Measurements from ENCODE around the gene KCNMB2. TPM values are rescaled to one million over a fixed set of nuclear protein-coding genes. Genes with fewer than 3 reads are reported as not detected.
A peak's percentile ranks its signal among the peaks of the same experiment; 100 is the strongest.

Gene KCNMB2
- total and polyA plus RNA-seq, 5 donors from 2014 or later = not detected

- DNase-seq = no peak
- H3K4me1 Mint-ChIP-seq = no peaks in the 10 kb centered on the region
- Histone ChIP-seq H3K4me3 (ENCODE audit: low read depth, low read length) (no peak overlapping the region), H3K9me3 (ENCODE audit: control insufficient read depth in 2 of 2, low read length in 2 of 2) (no peaks in the 10 kb centered on the region), H3K27ac (ENCODE audit: insufficient read depth, low read length, poor library complexity, severe bottlenecking) (no peak overlapping the region), H3K36me3 (ENCODE audit: control insufficient read depth, insufficient read depth, low read length) (no peaks in the 10 kb centered on the region), H3K27me3 (ENCODE audit: control insufficient read depth, insufficient read depth, low read length) (no peaks in the 10 kb centered on the region), H3K4me1 (ENCODE audit: control insufficient read depth, insufficient read depth, low read length, poor library complexity, severe bottlenecking) (no peaks in the 10 kb centered on the region)
- H3K27ac Mint-ChIP-seq = no peak overlapping the region
- peaks cover 0 to 3% (median 0%) of the 10 kb centered on the region in 7 donors for H3K9me3 Mint-ChIP-seq
- ATAC-seq (ENCODE audit: low read depth in 2 of 2) = no peak
- H3K27me3 Mint-ChIP-seq = peaks cover 4% of the 10 kb centered on the region
- no peaks in the 10 kb centered on the region for H3K36me3 Mint-ChIP-seq
- no peak overlapping the region for H3K4me3 Mint-ChIP-seq
Measured at GRCh38 chr3:178522200-178523052, 13.8 kb upstream of the KCNMB2 start.

- peak overlapping the region in 1 of 3 donors; percentile 55 for H3K27ac Mint-ChIP-seq
Measured at GRCh38 chr3:178525251-178525650, 11.0 kb upstream of the KCNMB2 start.

GRCh38 chr3:178526291-178526690 lies 9.9 kb upstream of the KCNMB2 start:
- Histone ChIP-seq H3K4me3 (ENCODE audit: low read depth, low read length) (no peak overlapping the region), H3K27me3 (ENCODE audit: control insufficient read depth, insufficient read depth, low read length) (no peaks in the 10 kb centered on the region), H3K36me3 (ENCODE audit: control insufficient read depth, insufficient read depth, low read length) (no peaks in the 10 kb centered on the region), H3K27ac (ENCODE audit: insufficient read depth, low read length, poor library complexity, severe bottlenecking) (no peak overlapping the region), H3K4me1 (ENCODE audit: control insufficient read depth, insufficient read depth, low read length, poor library complexity, severe bottlenecking) (no peaks in the 10 kb centered on the region), H3K9me3 (ENCODE audit: control insufficient read depth in 2 of 2, low read length in 2 of 2) (no peaks in the 10 kb centered on the region)
- no peaks in the 10 kb centered on the region for H3K4me1 Mint-ChIP-seq
- DNase-seq (no peak), ATAC-seq (ENCODE audit: low read depth in 2 of 2) (no peak)
- H3K4me3 Mint-ChIP-seq = no peak overlapping the region
- H3K36me3 Mint-ChIP-seq = no peaks in the 10 kb centered on the region
- H3K9me3 Mint-ChIP-seq = peaks cover 0 to 6% (median 2%) of the 10 kb centered on the region in 7 donors
- H3K27me3 Mint-ChIP-seq = no peaks in the 10 kb centered on the region
- no peak overlapping the region for H3K27ac Mint-ChIP-seq

More at GRCh38 chr3:178525251-178525650, 11.0 kb upstream of the KCNMB2 start:
- H3K4me3 Mint-ChIP-seq = no peak overlapping the region
- Histone ChIP-seq H3K27ac (ENCODE audit: insufficient read depth, low read length, poor library complexity, severe bottlenecking) (no peak overlapping the region), H3K9me3 (ENCODE audit: control insufficient read depth in 2 of 2, low read length in 2 of 2) (no peaks in the 10 kb centered on the region), H3K4me1 (ENCODE audit: control insufficient read depth, insufficient read depth, low read length, poor library complexity, severe bottlenecking) (no peaks in the 10 kb centered on the region), H3K4me3 (ENCODE audit: low read depth, low read length) (no peak overlapping the region), H3K27me3 (ENCODE audit: control insufficient read depth, insufficient read depth, low read length) (no peaks in the 10 kb centered on the region), H3K36me3 (ENCODE audit: control insufficient read depth, insufficient read depth, low read length) (no peaks in the 10 kb centered on the region)
- ATAC-seq (ENCODE audit: low read depth in 2 of 2) (no peak), DNase-seq (no peak)
- H3K36me3 Mint-ChIP-seq = no peaks in the 10 kb centered on the region
- H3K27me3 Mint-ChIP-seq = no peaks in the 10 kb centered on the region
- peaks cover 0 to 3% (median 0%) of the 10 kb centered on the region in 7 donors for H3K9me3 Mint-ChIP-seq
- no peaks in the 10 kb centered on the region for H3K4me1 Mint-ChIP-seq

- peaks cover under 1% of the 10 kb centered on the region for H3K27me3 Mint-ChIP-seq
- no peaks in the 10 kb centered on the region for H3K27me3 ChIP-seq (ENCODE audit: control insufficient read depth, insufficient read depth, low read length)
- H3K9me3 ChIP-seq (ENCODE audit: control insufficient read depth in 2 of 2, low read length in 2 of 2) = no peaks in the 10 kb centered on the region
- H3K4me3 ChIP-seq (ENCODE audit: low read depth, low read length) = no peak overlapping the region
- H3K4me3 Mint-ChIP-seq = no peak overlapping the region
- H3K4me1 Mint-ChIP-seq = no peaks in the 10 kb centered on the region
- H3K27ac Mint-ChIP-seq = no peak overlapping the region
- no peak overlapping the region for H3K27ac ChIP-seq (ENCODE audit: insufficient read depth, low read length, poor library complexity, severe bottlenecking)
- no peak for ATAC-seq (ENCODE audit: low read depth in 2 of 2)
- no peak for DNase-seq
- no peaks in the 10 kb centered on the region for H3K36me3 Mint-ChIP-seq
- H3K36me3 ChIP-seq (ENCODE audit: control insufficient read depth, insufficient read depth, low read length) = no peaks in the 10 kb centered on the region
- H3K9me3 Mint-ChIP-seq = peaks cover 0 to 8% (median 2%) of the 10 kb centered on the region in 7 donors
- H3K4me1 ChIP-seq (ENCODE audit: control insufficient read depth, insufficient read depth, low read length, poor library complexity, severe bottlenecking) = no peaks in the 10 kb centered on the region
Measured at GRCh38 chr3:178527981-178528380, 8.3 kb upstream of the KCNMB2 start.

GRCh38 chr3:178529606-178530225 lies 6.5 kb upstream of the KCNMB2 start:
- no peaks in the 10 kb centered on the region for H3K4me1 Mint-ChIP-seq
- Histone ChIP-seq H3K36me3 (ENCODE audit: control insufficient read depth, insufficient read depth, low read length) (no peaks in the 10 kb centered on the region), H3K27ac (ENCODE audit: insufficient read depth, low read length, poor library complexity, severe bottlenecking) (no peak overlapping the region), H3K4me3 (ENCODE audit: low read depth, low read length) (no peak overlapping the region), H3K27me3 (ENCODE audit: control insufficient read depth, insufficient read depth, low read length) (no peaks in the 10 kb centered on the region), H3K4me1 (ENCODE audit: control insufficient read depth, insufficient read depth, low read length, poor library complexity, severe bottlenecking) (no peaks in the 10 kb centered on the region), H3K9me3 (ENCODE audit: control insufficient read depth in 2 of 2, low read length in 2 of 2) (no peaks in the 10 kb centered on the region)
- no peak overlapping the region for H3K4me3 Mint-ChIP-seq
- H3K9me3 Mint-ChIP-seq = peaks cover 0 to 8% (median 3%) of the 10 kb centered on the region in 7 donors
- H3K36me3 Mint-ChIP-seq = no peaks in the 10 kb centered on the region
- peaks cover 4% of the 10 kb centered on the region for H3K27me3 Mint-ChIP-seq
- H3K27ac Mint-ChIP-seq = no peak overlapping the region
- ATAC-seq (ENCODE audit: low read depth in 2 of 2) (no peak), DNase-seq (no peak)

- Histone ChIP-seq H3K9me3 (ENCODE audit: control insufficient read depth in 2 of 2, low read length in 2 of 2) (no peaks in the 10 kb centered on the region), H3K4me3 (ENCODE audit: low read depth, low read length) (no peak overlapping the region)
- ATAC-seq (ENCODE audit: low read depth in 2 of 2) = no peak
Measured at GRCh38 chr3:178532476-178532875, 3.8 kb upstream of the KCNMB2 start.

GRCh38 chr3:178537122-178537705 lies 978 bp downstream of the KCNMB2 start:
- H3K27me3 ChIP-seq (ENCODE audit: control insufficient read depth, insufficient read depth, low read length) = peaks cover 4% of the 10 kb centered on the region
- Mint-ChIP-seq H3K4me3 (no peak overlapping the region), H3K36me3 (no peaks in the 10 kb centered on the region), H3K4me1 (peaks cover 0 to 6% (median 6%) of the 10 kb centered on the region in 4 donors), H3K27me3 (peaks cover 16% of the 10 kb centered on the region), H3K27ac (no peak overlapping the region), H3K9me3 (peaks cover 0 to 8% (median 0%) of the 10 kb centered on the region in 7 donors)
- ATAC-seq (ENCODE audit: low read depth in 2 of 2) = no peak
- H3K4me3 ChIP-seq (ENCODE audit: low read depth, low read length) = no peak overlapping the region
- H3K36me3 ChIP-seq (ENCODE audit: control insufficient read depth, insufficient read depth, low read length) = no peaks in the 10 kb centered on the region
- H3K4me1 ChIP-seq (ENCODE audit: control insufficient read depth, insufficient read depth, low read length, poor library complexity, severe bottlenecking) = no peaks in the 10 kb centered on the region
- H3K9me3 ChIP-seq (ENCODE audit: control insufficient read depth in 2 of 2, low read length in 2 of 2) = no peaks in the 10 kb centered on the region
- DNase-seq = no peak
- H3K27ac ChIP-seq (ENCODE audit: insufficient read depth, low read length, poor library complexity, severe bottlenecking) = no peak overlapping the region

More at GRCh38 chr3:178532476-178532875, 3.8 kb upstream of the KCNMB2 start:
- Histone ChIP-seq H3K4me1 (ENCODE audit: control insufficient read depth, insufficient read depth, low read length, poor library complexity, severe bottlenecking) (no peaks in the 10 kb centered on the region), H3K27me3 (ENCODE audit: control insufficient read depth, insufficient read depth, low read length) (no peaks in the 10 kb centered on the region), H3K27ac (ENCODE audit: insufficient read depth, low read length, poor library complexity, severe bottlenecking) (no peak overlapping the region), H3K36me3 (ENCODE audit: control insufficient read depth, insufficient read depth, low read length) (no peaks in the 10 kb centered on the region)
- peaks cover 0 to 8% (median 2%) of the 10 kb centered on the region in 7 donors for H3K9me3 Mint-ChIP-seq
- peaks cover 0 to 6% (median 6%) of the 10 kb centered on the region in 4 donors for H3K4me1 Mint-ChIP-seq
- no peak overlapping the region for H3K4me3 Mint-ChIP-seq
- H3K27me3 Mint-ChIP-seq = peaks cover 15% of the 10 kb centered on the region
- H3K36me3 Mint-ChIP-seq = no peaks in the 10 kb centered on the region
- no peak for DNase-seq
- H3K27ac Mint-ChIP-seq = no peak overlapping the region

Data from CD4-positive, CD25-positive, alpha-beta regulatory T cell (primary cell).